ENCODE data around the gene PLXNA4.
A peak's percentile ranks its signal among the peaks of the same experiment; 100 is the strongest.

PLXNA4 gene

DNA sequence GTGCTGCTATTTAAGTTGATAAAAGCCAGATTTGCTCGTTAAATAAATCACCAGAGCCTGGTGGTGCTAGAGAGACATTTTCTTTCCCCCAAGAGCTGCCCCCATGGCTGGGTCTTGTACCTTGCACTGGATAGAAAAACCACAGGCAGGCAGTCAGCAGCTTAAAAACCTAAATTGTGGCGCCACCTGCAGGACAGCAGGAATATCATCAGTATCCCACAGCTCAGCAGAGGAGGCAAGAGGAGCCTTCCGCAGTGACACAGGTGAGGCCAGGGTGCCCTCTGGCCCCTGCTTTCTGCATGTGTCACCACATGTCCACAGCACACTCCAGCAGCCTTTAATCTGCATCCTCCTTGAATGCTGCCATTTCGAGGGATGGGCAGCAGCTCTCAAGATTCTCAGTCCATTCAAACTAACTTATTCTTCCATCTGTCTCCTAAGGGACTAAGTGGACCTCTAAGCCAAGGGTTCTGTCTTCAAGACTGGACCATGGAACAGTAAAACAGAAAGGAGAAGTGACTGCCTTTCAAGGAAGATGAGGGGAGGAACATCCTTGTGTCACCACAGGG lies 4.5 kb upstream of the PLXNA4 start (continued):
- TF ChIP-seq, protein P1, sequence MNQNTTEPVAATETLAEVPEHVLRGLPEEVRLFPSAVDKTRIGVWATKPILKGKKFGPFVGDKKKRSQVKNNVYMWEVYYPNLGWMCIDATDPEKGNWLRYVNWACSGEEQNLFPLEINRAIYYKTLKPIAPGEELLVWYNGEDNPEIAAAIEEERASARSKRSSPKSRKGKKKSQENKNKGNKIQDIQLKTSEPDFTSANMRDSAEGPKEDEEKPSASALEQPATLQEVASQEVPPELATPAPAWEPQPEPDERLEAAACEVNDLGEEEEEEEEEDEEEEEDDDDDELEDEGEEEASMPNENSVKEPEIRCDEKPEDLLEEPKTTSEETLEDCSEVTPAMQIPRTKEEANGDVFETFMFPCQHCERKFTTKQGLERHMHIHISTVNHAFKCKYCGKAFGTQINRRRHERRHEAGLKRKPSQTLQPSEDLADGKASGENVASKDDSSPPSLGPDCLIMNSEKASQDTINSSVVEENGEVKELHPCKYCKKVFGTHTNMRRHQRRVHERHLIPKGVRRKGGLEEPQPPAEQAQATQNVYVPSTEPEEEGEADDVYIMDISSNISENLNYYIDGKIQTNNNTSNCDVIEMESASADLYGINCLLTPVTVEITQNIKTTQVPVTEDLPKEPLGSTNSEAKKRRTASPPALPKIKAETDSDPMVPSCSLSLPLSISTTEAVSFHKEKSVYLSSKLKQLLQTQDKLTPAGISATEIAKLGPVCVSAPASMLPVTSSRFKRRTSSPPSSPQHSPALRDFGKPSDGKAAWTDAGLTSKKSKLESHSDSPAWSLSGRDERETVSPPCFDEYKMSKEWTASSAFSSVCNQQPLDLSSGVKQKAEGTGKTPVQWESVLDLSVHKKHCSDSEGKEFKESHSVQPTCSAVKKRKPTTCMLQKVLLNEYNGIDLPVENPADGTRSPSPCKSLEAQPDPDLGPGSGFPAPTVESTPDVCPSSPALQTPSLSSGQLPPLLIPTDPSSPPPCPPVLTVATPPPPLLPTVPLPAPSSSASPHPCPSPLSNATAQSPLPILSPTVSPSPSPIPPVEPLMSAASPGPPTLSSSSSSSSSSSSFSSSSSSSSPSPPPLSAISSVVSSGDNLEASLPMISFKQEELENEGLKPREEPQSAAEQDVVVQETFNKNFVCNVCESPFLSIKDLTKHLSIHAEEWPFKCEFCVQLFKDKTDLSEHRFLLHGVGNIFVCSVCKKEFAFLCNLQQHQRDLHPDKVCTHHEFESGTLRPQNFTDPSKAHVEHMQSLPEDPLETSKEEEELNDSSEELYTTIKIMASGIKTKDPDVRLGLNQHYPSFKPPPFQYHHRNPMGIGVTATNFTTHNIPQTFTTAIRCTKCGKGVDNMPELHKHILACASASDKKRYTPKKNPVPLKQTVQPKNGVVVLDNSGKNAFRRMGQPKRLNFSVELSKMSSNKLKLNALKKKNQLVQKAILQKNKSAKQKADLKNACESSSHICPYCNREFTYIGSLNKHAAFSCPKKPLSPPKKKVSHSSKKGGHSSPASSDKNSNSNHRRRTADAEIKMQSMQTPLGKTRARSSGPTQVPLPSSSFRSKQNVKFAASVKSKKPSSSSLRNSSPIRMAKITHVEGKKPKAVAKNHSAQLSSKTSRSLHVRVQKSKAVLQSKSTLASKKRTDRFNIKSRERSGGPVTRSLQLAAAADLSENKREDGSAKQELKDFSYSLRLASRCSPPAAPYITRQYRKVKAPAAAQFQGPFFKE (tag by site-specific recombination; IDR thresholded peaks at IDR 0.05; ENCODE audit: borderline replicate concordance): no peak
- TF ChIP-seq ZNF837 (tag by site-specific recombination; IDR thresholded peaks at IDR 0.05): no peak
- TF ChIP-seq ZNF16 (tag by site-specific recombination; IDR thresholded peaks at IDR 0.05; ENCODE audit: low read depth): no peak
- no peak for TF ChIP-seq ZNF23 (tag by site-specific recombination; IDR thresholded peaks at IDR 0.05; ENCODE audit: borderline replicate concordance)
- TF ChIP-seq WT1 (tag by site-specific recombination; IDR thresholded peaks at IDR 0.05): no peak
- no peak for TF ChIP-seq ZSCAN16 (tag by site-specific recombination; IDR thresholded peaks at IDR 0.05)
- no peak for TF ChIP-seq ZNF664 (tag by site-specific recombination; IDR thresholded peaks at IDR 0.05)
- no peak for TF ChIP-seq ZBTB1 (tag by site-specific recombination; IDR thresholded peaks at IDR 0.05)
- TF ChIP-seq, protein P2, sequence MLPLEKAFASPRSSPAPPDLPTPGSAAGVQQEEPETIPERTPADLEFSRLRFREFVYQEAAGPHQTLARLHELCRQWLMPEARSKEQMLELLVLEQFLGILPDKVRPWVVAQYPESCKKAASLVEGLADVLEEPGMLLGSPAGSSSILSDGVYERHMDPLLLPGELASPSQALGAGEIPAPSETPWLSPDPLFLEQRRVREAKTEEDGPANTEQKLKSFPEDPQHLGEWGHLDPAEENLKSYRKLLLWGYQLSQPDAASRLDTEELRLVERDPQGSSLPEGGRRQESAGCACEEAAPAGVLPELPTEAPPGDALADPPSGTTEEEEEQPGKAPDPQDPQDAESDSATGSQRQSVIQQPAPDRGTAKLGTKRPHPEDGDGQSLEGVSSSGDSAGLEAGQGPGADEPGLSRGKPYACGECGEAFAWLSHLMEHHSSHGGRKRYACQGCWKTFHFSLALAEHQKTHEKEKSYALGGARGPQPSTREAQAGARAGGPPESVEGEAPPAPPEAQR (tag by site-specific recombination; IDR thresholded peaks at IDR 0.05): no peak
- TF ChIP-seq ZNF670 (tag by site-specific recombination; IDR thresholded peaks at IDR 0.05; ENCODE audit: low read depth): no peak
- no peak for TF ChIP-seq ZBTB21 (tag by site-specific recombination; IDR thresholded peaks at IDR 0.05)

DNA sequence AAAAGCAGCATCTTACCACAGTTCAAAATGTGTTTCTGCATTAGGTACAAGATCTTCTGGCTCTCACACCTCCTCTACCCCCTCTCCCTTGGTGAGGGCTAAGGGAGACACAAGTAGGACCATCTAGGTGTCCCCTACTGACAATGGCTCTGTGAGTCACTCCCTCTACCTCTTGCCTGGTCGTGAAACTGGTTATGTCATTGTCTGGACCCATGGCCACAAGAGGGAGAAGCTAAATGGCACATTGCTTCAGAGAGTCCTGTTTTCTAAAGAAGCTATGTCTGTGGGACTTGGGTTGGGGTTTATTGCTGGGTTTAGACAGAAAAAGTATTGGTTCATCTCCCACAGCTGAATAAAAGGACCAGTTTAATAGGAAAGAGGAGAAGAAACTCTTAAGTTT lies 4.0 kb upstream of the PLXNA4 start:
- Histone ChIP-seq H3K9me3 (ENCODE audit: control insufficient read depth, insufficient read depth, low read depth, low read length) (no peaks in the 10 kb centered on the region), H3K27ac (ENCODE audit: extremely low read depth, low read depth, low read length) (no peak overlapping the region), H3K4me1 (ENCODE audit: control insufficient read depth, insufficient read depth, low read length) (peaks cover 3% of the 10 kb centered on the region; the same call in 1 of the 2 replicates), H3K4me3 (ENCODE audit: low read depth, low read length) (no peak overlapping the region), H3K36me3 (ENCODE audit: control insufficient read depth in 2 of 2, insufficient read depth in 1 of 2, low read length in 2 of 2) (no peaks in the 10 kb centered on the region)
- TF ChIP-seq, protein P3, sequence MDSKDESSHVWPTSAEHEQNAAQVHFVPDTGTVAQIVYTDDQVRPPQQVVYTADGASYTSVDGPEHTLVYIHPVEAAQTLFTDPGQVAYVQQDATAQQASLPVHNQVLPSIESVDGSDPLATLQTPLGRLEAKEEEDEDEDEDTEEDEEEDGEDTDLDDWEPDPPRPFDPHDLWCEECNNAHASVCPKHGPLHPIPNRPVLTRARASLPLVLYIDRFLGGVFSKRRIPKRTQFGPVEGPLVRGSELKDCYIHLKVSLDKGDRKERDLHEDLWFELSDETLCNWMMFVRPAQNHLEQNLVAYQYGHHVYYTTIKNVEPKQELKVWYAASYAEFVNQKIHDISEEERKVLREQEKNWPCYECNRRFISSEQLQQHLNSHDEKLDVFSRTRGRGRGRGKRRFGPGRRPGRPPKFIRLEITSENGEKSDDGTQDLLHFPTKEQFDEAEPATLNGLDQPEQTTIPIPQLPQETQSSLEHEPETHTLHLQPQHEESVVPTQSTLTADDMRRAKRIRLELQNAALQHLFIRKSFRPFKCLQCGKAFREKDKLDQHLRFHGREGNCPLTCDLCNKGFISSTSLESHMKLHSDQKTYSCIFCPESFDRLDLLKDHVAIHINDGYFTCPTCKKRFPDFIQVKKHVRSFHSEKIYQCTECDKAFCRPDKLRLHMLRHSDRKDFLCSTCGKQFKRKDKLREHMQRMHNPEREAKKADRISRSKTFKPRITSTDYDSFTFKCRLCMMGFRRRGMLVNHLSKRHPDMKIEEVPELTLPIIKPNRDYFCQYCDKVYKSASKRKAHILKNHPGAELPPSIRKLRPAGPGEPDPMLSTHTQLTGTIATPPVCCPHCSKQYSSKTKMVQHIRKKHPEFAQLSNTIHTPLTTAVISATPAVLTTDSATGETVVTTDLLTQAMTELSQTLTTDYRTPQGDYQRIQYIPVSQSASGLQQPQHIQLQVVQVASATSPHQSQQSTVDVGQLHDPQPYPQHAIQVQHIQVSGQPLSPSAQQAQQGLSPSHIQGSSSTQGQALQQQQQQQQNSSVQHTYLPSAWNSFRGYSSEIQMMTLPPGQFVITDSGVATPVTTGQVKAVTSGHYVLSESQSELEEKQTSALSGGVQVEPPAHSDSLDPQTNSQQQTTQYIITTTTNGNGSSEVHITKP (tag by site-specific recombination; IDR thresholded peaks at IDR 0.05): peak; percentile 58; the same call in 1 of the 2 replicates
- TF ChIP-seq ZNF76 (tag by site-specific recombination; IDR thresholded peaks at IDR 0.05; ENCODE audit: borderline replicate concordance, low read depth) (no peak), ZNF658 (tag by site-specific recombination; IDR thresholded peaks at IDR 0.05) (no peak), ZNF324 (tag by site-specific recombination; IDR thresholded peaks at IDR 0.05) (no peak), GLIS1 (tag by site-specific recombination; IDR thresholded peaks at IDR 0.05) (peak; percentile 81)
- TF ChIP-seq, protein P4, sequence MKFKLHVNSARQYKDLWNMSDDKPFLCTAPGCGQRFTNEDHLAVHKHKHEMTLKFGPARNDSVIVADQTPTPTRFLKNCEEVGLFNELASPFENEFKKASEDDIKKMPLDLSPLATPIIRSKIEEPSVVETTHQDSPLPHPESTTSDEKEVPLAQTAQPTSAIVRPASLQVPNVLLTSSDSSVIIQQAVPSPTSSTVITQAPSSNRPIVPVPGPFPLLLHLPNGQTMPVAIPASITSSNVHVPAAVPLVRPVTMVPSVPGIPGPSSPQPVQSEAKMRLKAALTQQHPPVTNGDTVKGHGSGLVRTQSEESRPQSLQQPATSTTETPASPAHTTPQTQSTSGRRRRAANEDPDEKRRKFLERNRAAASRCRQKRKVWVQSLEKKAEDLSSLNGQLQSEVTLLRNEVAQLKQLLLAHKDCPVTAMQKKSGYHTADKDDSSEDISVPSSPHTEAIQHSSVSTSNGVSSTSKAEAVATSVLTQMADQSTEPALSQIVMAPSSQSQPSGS (tag by site-specific recombination; IDR thresholded peaks at IDR 0.05; ENCODE audit: low read depth): peak; percentile 65
- TF ChIP-seq, protein P5, sequence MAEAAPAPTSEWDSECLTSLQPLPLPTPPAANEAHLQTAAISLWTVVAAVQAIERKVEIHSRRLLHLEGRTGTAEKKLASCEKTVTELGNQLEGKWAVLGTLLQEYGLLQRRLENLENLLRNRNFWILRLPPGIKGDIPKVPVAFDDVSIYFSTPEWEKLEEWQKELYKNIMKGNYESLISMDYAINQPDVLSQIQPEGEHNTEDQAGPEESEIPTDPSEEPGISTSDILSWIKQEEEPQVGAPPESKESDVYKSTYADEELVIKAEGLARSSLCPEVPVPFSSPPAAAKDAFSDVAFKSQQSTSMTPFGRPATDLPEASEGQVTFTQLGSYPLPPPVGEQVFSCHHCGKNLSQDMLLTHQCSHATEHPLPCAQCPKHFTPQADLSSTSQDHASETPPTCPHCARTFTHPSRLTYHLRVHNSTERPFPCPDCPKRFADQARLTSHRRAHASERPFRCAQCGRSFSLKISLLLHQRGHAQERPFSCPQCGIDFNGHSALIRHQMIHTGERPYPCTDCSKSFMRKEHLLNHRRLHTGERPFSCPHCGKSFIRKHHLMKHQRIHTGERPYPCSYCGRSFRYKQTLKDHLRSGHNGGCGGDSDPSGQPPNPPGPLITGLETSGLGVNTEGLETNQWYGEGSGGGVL (tag by site-specific recombination; IDR thresholded peaks at IDR 0.05): peak; percentile 38; the same call in 1 of the 2 replicates
- ChIA-PET CTCF (interaction anchor here (0.5 to 4.4 kb wide), 53 partner anchors 9 to 1554 kb away, joined by 3 to 27 read pairs (median 4); no protein-coding TSS in a partner anchor), POLR2A (no interaction called here)

All from HEK293 (cell line).